Vagina (tissue), 2 donors: Measurements from ENCODE around the gene PHF14.

Experiments used
- POLR2A ChIP-seq, 2 donors: fragments of 450-650 bp; IDR thresholded peaks; one replicate each; pipeline ENCODE4 v1.6.1; 2017; ENCODE audit warnings: antibody characterized with exemption in 2 of 2, mild to moderate bottlenecking in 2 of 2, moderate library complexity in 2 of 2
- TF ChIP-seq, protein P1 (sequence below), 3 experiments: fragments of 450-650 bp in 2 of 3; fragments of 200-600 bp in 1 of 3; sonication (generic) in 1 of 3; IDR thresholded peaks; one replicate each; pipeline ENCODE4 v1.5.1; 2017 to 2019; ENCODE audit warnings: antibody characterized with exemption in 3 of 3, mild to moderate bottlenecking in 2 of 3, moderate library complexity in 2 of 3

DNA sequence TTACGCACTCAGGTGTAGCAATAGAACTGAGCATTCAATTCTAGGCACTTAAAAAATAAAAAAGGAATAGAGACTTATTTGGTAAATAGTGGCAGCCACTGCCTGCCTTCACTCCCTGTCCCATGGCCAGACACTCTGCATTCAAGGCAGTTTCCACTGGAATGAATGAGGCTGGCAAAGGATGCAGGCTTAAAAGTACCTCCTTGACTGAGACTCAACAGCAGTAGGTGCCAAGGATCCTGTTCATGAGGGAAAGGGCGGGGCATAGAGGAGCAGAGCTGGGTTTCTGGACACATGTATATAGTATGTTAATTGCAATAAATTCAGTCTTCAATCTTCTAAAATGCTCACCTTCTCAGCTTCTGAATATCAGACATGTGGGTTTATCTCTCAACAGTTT is 242.6 kb downstream of the PHF14 start:
- TF ChIP-seq, protein P1, sequence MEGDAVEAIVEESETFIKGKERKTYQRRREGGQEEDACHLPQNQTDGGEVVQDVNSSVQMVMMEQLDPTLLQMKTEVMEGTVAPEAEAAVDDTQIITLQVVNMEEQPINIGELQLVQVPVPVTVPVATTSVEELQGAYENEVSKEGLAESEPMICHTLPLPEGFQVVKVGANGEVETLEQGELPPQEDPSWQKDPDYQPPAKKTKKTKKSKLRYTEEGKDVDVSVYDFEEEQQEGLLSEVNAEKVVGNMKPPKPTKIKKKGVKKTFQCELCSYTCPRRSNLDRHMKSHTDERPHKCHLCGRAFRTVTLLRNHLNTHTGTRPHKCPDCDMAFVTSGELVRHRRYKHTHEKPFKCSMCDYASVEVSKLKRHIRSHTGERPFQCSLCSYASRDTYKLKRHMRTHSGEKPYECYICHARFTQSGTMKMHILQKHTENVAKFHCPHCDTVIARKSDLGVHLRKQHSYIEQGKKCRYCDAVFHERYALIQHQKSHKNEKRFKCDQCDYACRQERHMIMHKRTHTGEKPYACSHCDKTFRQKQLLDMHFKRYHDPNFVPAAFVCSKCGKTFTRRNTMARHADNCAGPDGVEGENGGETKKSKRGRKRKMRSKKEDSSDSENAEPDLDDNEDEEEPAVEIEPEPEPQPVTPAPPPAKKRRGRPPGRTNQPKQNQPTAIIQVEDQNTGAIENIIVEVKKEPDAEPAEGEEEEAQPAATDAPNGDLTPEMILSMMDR (IDR thresholded peaks at IDR 0.05) = no peak
- TF ChIP-seq POLR2A (IDR thresholded peaks at IDR 0.05) = no peak
